Prostate gland (tissue), 2 donors: ENCODE measurements around the gene NARF.

ENCODE experiments used
- POLR2AphosphoS5 ChIP-seq: sonication (generic); formaldehyde crosslinking; IDR thresholded peaks from one replicate; pipeline ENCODE4 v1.6.1; 2017; ENCODE audit warnings: antibody characterized with exemption
- TF ChIP-seq, protein P1 (sequence below), 4 experiments: fragments of 200-600 bp in 2 of 4; fragments of 450-650 bp in 2 of 4; sonication (generic) in 2 of 4; IDR thresholded peaks; 1 replicate in 3 of 4; 2 replicates in 1 of 4; pipeline ENCODE4 v1.5.1; 2016 to 2019; ENCODE audit warnings: antibody characterized with exemption in 4 of 4, mild to moderate bottlenecking in 2 of 4, moderate library complexity in 2 of 4

DNA sequence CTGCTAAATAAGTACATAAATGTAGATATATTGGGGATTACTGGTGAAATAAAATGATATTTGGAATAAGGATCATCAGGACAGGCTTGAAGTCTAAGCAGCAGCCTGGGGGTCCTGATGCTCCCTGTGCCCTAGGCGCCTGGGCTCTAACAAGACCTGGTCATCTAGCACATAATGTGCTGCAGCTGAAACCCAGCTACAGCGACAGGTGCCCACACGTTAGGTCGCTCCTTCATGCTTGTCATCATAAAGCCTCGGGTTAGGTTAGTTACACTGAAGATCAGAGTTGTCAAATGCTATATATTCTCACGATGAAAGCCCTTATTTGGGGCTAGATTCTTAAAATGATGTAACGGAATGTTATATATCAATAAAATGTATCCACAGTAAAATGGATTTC lies 11.5 kb downstream of the NARF start:
- no peak for TF ChIP-seq POLR2AphosphoS5
- TF ChIP-seq, protein P1, sequence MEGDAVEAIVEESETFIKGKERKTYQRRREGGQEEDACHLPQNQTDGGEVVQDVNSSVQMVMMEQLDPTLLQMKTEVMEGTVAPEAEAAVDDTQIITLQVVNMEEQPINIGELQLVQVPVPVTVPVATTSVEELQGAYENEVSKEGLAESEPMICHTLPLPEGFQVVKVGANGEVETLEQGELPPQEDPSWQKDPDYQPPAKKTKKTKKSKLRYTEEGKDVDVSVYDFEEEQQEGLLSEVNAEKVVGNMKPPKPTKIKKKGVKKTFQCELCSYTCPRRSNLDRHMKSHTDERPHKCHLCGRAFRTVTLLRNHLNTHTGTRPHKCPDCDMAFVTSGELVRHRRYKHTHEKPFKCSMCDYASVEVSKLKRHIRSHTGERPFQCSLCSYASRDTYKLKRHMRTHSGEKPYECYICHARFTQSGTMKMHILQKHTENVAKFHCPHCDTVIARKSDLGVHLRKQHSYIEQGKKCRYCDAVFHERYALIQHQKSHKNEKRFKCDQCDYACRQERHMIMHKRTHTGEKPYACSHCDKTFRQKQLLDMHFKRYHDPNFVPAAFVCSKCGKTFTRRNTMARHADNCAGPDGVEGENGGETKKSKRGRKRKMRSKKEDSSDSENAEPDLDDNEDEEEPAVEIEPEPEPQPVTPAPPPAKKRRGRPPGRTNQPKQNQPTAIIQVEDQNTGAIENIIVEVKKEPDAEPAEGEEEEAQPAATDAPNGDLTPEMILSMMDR (IDR thresholded peaks at IDR 0.05): no peak
